Measurements from ENCODE around the gene PTPRN.

DNA sequence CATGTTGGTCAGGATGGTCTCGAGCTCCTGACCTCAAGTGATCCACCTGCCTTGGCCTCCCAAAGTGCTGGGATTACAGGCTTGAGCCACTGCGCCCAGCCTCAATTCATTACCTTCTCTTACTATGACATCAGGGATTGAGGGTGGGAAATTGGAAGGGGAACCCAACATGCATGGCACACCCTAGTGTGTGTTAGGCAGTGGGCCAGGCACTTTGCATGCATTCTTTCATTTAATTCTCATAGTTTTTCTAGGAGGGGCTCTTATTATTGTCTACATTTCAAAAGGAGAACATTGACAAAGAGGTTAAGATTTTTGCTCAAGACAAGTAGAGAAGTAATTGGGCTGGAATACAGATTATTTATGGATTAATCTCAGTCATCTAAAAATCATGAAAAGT lies 40.9 kb downstream of the PTPRN start:
- TF ChIP-seq, protein P1, sequence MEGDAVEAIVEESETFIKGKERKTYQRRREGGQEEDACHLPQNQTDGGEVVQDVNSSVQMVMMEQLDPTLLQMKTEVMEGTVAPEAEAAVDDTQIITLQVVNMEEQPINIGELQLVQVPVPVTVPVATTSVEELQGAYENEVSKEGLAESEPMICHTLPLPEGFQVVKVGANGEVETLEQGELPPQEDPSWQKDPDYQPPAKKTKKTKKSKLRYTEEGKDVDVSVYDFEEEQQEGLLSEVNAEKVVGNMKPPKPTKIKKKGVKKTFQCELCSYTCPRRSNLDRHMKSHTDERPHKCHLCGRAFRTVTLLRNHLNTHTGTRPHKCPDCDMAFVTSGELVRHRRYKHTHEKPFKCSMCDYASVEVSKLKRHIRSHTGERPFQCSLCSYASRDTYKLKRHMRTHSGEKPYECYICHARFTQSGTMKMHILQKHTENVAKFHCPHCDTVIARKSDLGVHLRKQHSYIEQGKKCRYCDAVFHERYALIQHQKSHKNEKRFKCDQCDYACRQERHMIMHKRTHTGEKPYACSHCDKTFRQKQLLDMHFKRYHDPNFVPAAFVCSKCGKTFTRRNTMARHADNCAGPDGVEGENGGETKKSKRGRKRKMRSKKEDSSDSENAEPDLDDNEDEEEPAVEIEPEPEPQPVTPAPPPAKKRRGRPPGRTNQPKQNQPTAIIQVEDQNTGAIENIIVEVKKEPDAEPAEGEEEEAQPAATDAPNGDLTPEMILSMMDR (IDR thresholded peaks at IDR 0.05): no peak
- no peak for TF ChIP-seq POLR2A (IDR thresholded peaks at IDR 0.05)

All from prostate gland (tissue), 2 donors.